ENCODE results near the gene ATP2B2.

Gene ATP2B2

DNA sequence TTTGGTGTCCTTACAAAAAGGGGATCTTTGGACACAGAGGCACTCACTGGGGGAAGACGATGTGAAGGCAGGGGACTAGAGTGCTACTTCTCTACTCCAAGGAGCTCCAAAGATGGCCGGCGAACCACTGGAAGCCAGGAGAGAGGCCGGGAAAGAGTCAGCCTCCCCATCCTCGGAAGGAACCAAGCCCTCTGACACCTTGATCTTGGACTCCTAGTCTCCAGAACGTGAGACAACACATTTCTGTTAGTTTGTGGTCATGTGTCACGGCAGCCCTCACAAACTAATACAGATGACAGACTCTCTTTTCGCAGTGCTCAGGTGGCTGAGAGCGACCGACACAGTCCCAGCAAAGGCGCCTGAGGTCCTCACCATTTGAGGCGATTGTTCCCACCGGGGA, 24.4 kb upstream of the ATP2B2 start:
- no peak for DNase-seq (ENCODE audit: low spot score)

DNA sequence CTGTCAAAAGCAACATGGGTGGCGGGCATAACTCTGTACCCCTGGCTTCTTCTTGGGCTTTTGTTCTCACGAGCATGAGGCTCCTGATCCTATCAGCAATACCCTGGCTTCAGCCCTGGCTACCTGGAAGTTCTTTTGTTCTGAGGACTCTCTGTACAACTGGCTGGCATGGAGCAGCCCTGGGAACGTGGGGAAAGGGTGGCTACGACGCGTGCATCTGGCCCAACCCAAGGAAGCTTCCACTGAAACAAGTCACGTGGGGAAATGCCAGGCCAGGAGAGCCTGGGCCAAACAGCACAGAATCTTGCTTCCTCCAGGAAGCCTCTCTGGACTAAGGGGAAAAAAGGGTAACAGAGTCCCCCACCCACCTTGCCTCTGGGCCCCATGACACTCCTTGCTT, 22.7 kb upstream of the ATP2B2 start:
- no peak for DNase-seq (ENCODE audit: low spot score)

DNA sequence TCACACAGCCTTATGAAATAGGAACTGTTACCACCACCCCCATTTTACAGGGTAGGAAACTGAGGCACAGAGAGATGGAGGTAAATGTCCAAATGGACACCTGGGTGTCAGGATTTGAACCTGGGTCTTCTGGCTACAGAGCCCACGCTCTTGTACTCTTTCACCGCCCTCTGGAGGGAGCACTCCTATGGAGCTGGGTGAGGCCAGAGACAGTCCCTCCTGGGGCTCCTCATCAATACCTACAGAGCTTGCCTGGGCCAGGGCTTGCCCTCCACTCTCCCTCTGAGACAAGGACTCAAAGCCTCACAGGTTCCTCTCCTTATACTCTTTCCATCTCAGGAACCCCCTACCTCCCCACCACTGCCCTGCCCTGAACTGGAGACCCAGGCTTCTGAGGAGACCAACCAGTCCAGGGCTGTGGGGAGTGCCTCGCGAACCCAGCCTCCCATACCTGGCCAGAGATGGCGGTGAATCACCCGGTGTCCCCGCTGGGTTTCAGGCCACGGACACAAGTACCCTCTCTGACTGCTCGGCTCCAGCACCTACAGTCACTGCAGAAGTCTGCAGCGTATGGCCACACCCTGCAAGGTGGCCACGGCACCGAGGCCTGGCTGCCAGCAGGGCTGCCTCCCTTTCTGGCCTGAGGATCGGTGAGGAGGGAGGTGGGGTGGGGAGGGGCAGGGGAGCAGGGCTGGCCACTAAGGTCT, 22.1 kb upstream of the ATP2B2 start:
- no peak for DNase-seq (ENCODE audit: low spot score)

DNA sequence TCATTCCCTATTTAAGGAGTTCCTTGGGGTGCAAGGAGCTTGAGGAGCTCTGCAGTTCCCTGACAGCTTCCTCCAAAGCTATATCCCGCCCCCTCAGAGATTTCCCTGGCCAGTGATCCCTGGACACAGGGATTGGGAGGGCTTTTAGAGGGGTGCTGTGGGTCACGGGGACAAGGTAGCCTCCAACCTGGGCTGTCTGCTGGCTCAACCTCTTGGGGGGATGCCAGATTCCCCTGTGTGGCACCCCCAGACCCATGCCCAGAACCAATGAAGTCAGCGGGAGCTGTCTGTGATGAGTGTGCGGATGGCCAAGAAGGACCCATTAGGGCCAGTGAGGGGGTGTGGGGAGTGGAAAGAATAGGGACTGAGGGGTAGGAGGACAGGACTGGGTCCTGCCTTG, 21.0 kb upstream of the ATP2B2 start:
- DNase-seq (ENCODE audit: low spot score), result no peak

DNA sequence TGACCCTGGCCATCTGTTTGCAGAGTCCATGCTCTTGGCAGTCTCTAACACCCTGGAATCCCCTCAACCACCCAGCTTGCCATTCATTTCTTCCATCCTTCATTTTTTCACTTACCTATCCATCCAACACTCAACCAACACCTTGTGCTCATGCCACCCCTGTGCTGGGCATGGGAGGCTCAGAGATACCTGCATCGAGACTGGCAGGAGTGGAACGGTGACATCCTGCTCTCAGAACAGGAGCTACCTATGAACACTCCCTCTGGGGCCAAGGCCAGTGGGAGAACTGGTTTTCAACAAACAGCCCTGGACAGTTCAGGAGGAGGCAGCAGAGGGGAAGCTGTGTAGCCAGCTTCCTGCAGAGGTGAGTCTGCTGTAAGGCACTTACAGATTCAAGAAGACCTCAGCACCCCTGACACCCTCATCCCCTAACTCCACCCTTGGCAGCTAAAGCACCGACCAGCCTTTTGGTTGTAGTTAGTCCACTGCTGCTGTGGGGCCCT, 19.5 kb upstream of the ATP2B2 start:
- no peak for DNase-seq (ENCODE audit: low spot score)

DNA sequence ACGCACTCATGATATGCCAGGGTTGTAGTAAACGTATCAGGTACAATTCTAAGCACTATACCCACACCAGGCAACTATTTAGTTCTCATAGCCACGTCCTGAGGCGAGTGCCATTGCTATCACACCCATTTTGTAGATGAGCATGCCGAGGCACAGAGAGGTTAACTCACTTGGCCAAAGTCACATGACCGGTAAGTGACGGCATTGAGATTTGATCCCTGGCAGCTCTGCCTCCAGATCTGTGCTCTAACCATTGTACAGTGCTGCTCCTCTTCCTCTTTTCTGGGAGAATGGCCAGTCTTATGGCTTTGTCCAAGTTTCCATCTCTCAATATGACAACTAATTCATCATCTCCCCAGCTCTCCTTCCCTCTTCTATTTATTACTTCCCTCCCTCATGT, 18.9 kb upstream of the ATP2B2 start:
- DNase-seq (ENCODE audit: low spot score), result no peak

DNA sequence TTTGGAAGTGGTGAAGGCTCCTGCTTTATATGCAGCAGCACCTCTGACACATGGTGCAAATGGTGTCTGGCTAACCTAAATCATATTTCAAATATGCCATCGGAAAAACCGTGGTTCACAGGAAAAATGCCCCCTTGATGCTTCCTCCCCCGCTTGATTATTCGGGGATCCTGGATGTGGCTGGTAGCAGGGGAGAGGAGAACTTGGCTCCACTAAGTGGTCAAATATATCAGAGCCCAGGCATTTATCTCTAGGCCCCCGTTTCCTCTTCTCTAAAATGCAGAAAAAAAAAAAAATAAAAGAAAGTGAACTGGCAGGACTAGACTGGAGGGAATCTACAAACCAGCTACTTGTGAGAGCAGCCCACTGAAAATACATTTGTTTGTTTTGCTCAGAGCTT, 18.2 kb upstream of the ATP2B2 start:
- no peak for DNase-seq (ENCODE audit: low spot score)

DNA sequence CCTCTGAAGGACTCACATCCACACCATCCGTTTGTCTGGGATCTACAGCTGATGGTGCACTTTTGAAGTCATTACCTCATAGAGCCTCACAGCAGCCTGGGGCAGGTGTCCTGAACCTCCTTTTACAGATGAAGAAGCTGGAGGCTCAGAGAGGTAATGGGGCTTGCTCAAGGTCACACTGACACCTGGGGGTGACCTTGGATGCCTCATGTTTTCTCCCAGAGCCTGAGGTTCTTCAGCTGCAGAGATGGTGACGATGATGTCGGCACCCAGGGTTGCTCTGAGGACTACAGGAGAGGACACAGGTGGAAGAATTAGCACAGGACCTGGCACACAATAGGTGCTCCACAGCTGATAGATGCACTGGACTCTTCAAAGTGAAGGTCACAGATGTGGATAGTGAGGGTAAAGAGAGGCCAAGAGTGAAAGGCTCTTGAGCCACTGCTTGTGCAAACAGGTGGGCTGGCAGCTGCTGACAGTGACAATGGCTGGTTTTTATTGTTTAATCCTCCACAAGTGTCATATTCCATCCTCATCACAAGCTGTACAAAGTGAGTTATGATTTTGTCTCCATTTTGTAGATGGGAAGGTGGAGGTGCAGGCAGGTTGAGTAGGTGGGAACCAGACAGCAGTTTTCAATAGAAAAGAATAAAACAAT, 17.4 kb upstream of the ATP2B2 start:
- DNase-seq (ENCODE audit: low spot score), result no peak

DNA sequence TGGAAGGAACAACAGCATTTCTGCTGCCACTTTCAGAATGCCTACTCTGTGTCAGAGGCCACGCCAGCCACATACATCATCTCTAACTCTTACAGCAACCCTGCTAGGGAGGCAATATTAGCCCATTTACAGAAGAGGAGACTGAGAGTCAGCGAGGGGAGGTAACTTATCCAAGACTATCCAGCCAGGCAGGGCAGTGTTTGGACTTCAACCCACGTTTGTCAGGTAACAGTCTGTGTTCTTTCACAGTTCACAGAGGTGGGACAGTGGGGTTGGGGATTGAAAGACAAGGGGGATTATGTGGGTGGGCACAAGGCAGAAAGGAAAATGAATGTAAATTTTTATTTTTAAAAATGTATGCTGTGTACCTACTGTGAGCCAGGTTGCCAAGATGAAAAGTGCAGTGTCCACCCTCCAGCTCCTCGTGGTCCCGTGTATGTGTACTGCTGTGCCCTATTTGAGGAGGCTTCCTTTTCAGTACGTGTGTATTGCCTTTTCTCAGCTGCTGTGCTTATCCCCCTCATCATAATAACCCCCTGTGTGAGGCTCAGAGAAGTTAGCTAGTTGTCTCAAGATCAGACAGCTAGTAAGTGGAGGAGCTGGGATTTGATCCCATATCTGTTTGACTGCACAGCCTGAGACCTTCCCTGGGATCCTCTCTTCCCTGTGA, 16.5 kb upstream of the ATP2B2 start:
- no peak for DNase-seq (ENCODE audit: low spot score)

DNA sequence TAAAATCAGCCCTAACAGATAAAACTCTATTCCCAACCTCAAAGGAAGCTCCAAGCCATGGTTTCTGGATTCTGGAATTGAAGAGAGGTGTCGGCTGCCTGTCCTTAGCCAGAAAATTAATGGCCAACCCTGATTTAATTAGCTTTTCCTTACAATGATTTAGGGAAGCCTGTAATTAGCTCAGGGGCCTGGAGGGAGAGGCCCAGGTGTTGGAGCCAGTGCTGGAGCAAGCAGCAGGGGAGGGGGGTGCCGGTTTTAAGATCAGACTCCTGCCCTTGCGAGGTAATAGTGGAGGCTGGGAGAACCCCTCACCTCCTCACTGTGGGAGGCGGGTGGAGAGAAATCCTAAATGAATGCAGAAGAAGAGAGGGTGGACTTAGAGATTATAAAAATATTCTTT, 14.7 kb upstream of the ATP2B2 start:
- DNase-seq (ENCODE audit: low spot score), result no peak

DNA sequence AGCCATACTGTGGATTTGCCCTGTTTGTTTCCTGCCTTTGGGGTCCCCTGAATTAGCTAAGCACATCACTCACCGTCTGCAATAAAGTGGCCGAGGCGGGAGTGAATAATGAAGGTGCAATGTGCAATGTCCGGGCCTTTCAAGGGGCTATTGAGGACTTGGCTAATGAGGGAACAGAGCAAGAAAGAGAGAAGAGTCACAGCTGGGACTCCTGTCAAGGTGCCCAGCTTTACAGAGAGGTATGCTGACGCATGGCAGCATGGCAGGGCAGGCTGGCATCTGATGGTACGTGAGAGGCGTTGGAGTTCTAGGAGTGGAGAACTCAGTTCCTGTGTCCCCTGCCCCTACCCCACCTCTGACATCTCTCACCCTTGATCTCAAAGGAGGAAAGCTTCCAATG, 13.8 kb upstream of the ATP2B2 start:
- DNase-seq (ENCODE audit: low spot score), result no peak

DNA sequence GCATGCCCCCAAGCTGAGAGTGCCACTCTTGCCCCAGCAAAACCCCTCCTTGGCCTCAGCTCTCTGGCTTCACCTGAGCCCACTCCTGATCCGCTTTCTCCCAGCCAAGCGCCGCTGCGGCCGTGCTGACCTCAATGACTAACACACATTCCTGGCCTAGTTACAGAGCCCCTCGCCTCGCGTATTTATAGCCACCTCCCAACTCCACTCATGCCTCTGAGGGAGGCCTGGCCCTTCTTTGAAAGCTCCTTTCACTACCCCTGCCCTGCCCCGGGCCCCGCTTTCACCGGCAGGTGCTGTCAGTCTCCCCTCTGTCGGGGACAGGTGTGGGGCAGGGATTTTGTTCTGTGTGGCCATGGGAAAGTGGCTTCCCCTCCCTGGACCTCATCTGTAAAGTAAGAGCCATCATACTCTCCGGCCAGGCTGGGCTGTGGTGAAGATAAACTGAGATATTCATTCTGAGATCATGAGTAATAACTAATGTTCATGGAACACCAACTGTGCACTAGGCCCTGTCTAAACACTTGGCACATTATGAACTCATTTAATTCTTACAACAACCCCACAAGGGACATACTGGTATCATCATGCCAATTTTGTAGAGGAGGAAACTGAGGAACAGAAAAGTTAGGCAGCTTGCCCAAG, 13.2 kb upstream of the ATP2B2 start:
- DNase-seq (ENCODE audit: low spot score), result no peak

DNA sequence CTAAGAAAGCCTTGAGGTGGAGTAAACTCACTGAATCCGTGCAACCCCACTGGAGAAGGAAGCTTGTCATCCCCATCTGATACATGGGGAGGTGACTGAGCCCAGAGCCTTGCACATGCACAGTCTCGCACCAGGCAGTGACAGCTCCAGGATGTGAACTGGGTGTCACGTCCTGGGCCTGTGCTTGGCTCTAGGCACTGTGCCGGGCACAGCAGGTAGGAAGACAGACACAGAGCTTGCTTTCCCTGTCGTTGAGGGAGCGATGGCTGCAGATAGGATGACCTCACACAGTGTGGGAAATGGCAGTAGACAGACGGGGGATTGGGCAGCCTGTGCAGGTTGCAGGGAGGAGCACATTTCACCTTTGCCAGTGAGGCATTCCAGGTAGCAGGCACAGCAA, 12.2 kb upstream of the ATP2B2 start:
- no peak for DNase-seq (ENCODE audit: low spot score)

DNA sequence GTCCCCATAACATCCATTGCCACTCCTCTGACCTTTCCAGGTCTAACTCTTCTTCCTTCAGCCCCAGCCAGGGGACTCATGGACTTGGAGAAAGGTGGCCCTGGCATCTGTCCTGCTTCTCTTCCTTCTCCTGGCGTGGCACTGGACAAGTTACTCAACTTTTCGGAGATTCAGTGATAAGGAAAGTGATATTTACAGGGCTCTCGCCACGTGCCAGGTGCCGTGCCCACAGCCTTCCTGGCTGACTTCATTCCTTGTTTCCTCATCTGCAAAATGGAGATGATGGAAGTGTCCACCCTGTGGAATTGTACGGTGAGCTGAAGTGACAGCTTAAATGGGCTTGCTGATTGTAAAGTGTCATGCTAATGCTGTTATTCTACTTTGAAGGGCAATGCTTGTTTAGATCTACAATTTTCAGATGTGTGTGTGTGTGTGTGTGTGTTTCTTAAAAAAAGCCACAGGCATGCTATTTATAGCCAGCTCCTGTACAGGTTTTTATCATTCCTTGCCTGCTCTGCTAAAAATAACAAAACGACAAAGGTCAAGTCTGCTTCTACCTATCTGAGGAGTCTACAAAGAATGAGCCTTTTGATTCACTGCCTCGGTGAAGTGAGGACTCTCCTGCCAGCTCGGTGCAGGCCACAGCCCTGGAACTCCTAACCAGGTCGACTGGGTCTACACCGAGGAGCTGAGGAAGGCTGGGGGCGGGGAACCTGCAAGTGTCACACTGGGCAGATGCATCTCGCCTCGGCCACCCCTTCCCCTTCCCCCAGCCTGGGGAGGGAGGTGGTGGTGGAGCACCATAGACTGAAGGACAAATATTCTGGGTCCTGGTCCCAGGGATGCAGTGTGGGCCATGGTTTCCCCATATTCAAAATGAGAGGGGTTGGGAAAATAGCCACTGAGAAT, 11.4 kb upstream of the ATP2B2 start:
- no peak for DNase-seq (ENCODE audit: low spot score)

DNA sequence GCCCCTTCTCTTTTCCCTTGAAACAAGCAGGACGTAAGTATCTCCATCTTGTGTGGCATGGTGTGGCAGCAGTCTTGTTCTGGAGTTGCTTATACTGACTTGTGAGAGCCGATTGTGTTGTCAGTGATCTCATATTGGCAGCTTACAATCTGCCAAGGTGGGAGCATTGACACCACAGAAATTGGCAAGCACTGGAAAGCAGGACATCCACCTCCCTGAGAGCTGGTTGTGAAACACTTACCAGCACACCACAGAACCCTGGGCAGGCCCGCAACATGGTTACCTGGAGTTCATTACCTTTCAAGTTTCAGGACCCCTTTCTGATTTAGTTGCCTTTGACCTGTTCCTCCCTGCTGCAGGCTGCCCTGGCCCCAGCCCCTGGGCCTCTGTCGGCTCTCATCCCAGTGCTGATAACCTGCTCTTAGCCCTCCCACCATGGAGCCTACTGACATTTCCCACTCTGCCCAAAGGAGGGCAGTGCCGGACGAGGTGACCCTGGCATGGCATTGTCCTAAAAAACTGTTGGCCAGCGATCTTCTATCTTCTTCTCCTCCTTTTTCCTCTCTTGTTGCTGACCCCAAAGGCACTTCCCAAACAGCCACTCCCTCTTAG, 10.6 kb upstream of the ATP2B2 start:
- no peak for DNase-seq (ENCODE audit: low spot score)

DNA sequence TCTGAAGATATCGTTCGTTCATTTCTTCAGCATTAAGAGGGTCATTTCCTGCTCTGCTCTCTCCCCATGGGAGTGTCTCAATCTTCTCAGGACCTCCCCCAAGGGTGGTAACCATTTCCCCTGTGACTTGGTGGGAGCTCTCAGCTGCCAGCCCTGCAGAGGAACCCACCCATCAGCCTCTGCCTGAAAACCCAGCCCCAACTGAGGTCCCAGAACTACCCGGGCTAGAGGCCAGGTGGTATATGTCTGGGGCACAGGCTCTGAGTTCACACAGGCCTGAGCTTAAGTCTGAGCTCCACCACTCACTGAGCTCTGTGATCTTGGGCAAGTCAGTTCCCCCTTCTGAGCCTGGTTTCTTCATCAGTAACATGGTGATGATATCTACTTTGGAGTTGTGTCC, 10.0 kb upstream of the ATP2B2 start:
- no peak for DNase-seq (ENCODE audit: low spot score)

DNA sequence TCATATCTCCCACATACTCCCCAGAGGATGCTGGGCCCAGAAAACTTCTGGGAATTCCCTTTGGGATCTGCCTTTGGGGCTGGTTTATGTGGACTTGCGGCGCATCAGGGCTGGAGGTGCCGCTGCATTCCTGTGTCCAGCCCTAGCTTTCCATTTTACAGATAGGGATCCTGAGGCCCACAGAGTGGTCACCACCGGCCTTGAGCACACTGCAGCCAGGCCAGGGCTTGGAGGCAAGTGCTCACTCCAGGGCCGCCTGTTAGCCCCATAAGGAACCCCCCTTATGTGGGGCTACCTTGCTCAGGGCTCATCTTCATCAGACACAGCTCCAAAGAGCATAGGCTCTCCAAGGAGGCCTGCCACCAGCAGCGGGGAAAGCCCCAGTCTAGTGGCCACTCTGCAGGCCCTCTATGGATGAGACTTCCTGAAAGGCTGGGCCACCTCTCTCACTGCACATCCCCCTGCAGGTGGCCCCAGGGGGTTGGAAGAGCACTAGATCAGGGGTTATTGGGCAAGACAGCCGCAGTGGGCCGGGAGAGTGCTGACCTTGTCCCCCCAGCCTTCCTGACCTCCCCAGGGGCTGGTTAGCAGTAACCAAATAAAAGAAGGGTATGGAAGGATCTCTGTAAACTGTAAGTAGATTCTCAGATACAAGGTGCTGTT, 9.2 kb upstream of the ATP2B2 start:
- no peak for DNase-seq (ENCODE audit: low spot score)

DNA sequence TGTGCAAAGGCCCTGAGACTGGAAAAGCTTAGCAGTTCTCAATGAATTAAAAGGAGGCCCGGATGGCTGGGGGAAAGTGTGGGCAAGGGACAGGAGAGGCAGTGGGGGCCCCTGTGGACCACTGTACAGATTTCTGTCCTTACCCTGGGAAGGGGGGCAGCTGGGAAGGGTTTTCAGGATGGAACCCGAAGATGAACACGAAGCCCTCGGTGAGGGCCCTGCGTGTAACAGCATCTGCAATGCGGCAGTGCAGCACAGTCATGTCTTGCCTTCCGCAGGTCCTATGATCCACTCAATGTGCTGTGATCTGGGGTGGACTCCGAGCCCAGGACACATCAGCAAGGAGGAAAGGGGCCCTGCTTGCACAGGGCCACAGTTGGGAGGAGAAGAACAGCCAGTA, 7.9 kb upstream of the ATP2B2 start:
- DNase-seq (ENCODE audit: low spot score), result no peak

DNA sequence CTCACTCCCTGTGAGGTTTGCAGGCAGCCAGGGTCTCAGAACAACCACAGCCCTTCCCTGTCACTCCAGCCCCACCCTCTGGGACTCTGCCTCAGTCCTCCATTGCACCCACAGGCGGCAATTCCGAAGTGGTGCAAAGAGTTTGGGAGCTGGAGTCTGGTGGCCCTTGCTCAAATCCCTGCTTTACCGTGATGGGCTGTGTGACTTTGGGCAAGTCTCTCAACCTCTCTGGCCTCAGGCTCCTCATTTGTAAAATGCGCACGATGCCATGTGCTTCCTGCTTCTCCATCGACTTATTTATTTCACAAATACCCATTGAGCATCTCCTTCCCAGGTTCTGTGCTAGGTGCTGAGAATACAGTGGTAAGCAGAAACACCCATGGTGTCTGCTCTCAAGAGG, 7.3 kb upstream of the ATP2B2 start:
- DNase-seq (ENCODE audit: low spot score), result no peak

DNA sequence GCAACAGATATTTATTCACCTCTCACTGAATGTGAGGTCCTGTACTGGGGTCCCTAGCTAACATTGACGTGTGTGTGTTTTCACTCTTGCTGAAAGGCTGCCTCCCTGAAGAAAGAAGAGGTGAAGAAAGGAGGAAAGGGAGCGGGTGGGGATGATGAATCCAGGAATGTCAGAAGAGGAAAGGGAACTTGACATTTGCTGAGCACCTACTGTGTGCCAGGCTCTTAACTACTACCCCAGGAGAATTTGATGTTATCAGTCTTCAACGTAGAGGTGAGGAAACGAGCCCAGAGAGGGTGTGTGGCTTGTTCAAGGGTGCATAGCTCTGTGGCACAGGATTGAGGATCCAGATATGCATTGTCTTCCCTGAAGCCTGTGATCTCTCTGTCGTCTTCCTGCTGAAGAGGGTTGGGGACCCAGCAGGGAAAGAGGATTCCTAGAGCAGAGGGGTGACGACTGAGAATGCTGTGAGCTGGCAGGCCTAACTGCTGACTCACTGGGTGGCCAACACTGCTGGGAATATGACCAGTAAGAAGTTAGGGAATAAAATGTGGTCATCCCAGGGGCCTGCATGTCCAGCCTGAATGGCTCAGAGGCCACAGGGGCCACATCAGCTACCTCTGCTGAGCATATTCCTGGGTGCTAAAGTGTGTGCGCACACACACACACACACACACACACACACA, 6.6 kb upstream of the ATP2B2 start:
- no peak for DNase-seq (ENCODE audit: low spot score)

All from hematopoietic multipotent progenitor cell treated with erythropoietin and hydrocortisone succinate and interleukin-3 and kit ligand, for 17 days (in vitro differentiated cells).